Adipocyte (in vitro differentiated cells): ENCODE results near the gene CMPK2.
A peak's percentile ranks its signal among the peaks of the same experiment; 100 is the strongest.

Source experiments
- DNase-seq: peaks from one replicate; pipeline ENCODE4 v3.0.0-alpha.2; 2015; ENCODE audit warnings: low read depth
- H3K27me3 ChIP-seq: replicated peaks from 2 replicates; pipeline ENCODE4 v1.7.0; 2013; ENCODE audit warnings: mild to moderate bottlenecking, low read length, moderate library complexity; ENCODE audit not compliant: control insufficient read depth, insufficient read depth
- H3K36me3 ChIP-seq: 2 replicates; pipeline ENCODE4 v1.7.0; 2013; ENCODE audit warnings: low read length, mild to moderate bottlenecking, moderate library complexity; ENCODE audit not compliant: control insufficient read depth, insufficient read depth, severe bottlenecking
- H3K4me1 ChIP-seq: 2 replicates; pipeline ENCODE4 v1.7.0; 2013; ENCODE audit warnings: mild to moderate bottlenecking, low read length, moderate library complexity; ENCODE audit not compliant: control insufficient read depth, insufficient read depth
- H3K4me3 ChIP-seq: 2 replicates; pipeline ENCODE4 v1.7.0; 2013; ENCODE audit warnings: mild to moderate bottlenecking, low read length, moderate library complexity
- H3K9ac ChIP-seq: 2 replicates; pipeline ENCODE4 v1.7.0; 2013; ENCODE audit warnings: mild to moderate bottlenecking, low read length, moderate library complexity
- H3K9me3 ChIP-seq: 2 replicates; pipeline ENCODE4 v1.7.0; 2013; ENCODE audit warnings: mild to moderate bottlenecking, low read length, moderate library complexity; ENCODE audit not compliant: control insufficient read depth

Gene CMPK2

DNA sequence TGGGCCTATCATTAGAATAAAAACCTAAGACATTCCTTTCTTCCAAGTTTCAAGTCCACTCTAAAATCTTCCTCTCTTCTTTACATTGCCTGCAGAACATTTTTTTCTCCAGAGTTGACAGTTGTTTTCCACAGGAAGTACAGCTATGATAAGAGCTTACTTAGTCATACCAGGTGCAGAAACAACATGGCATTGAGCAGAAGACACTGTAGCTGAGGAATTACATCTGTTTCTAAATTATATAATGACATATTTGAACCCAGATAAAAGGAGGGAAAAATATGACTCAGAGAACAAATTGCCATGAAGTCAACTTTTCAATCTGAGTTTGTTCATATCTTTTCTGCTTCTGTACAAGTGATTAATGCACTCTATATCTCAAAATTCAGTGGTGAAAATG is 30.2 kb downstream of the CMPK2 start:
- Histone ChIP-seq H3K9ac (no peak overlapping the region), H3K9me3 (peaks cover 25% of the 10 kb centered on the region), H3K36me3 (no peaks in the 10 kb centered on the region), H3K4me1 (no peaks in the 10 kb centered on the region), H3K4me3 (no peak overlapping the region), H3K27me3 (no peaks in the 10 kb centered on the region)
- DNase-seq, result no peak

DNA sequence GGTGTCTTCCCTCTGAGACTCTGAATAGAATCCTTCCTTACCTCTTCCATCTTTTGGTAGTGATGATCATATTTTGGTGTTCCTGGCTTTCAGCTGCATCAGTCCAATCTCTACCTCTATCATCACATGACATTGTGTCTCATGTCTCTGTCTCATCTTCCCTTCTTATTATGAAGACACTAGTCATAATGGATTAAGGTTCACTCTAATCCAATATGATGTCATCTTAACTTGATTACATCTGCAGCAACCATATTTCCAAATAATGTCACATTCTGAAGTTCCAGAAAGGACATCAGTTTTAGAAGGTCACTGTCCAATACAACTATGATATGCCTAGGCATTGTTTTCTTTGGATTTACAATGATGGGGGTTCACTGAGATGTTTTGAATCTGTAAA is 31.5 kb downstream of the CMPK2 start:
- H3K36me3 ChIP-seq, result no peaks in the 10 kb centered on the region
- no peaks in the 10 kb centered on the region for H3K4me1 ChIP-seq
- no peaks in the 10 kb centered on the region for H3K27me3 ChIP-seq
- no peak for DNase-seq
- H3K9ac ChIP-seq, result no peak overlapping the region
- peaks cover 27% of the 10 kb centered on the region for H3K9me3 ChIP-seq
- no peak overlapping the region for H3K4me3 ChIP-seq

DNA sequence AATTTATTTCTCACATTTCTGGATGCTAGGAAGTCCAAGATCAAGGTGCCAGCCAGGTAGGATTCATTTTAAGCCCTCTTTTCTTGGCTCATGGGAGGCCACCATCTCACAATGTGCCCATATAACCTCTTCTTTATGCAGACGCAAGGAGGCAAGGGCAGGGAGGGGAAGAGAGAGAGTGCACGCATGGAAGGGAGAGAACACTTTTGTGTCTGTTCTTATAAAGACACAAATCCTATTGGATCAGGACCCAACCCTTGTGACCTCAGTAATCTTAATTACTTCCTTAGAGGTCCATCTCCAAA is 32.5 kb downstream of the CMPK2 start:
- DNase-seq, result no peak
- H3K27me3 ChIP-seq, result no peaks in the 10 kb centered on the region
- no peak overlapping the region for H3K9ac ChIP-seq
- no peaks in the 10 kb centered on the region for H3K4me1 ChIP-seq
- H3K9me3 ChIP-seq, result peaks cover 27% of the 10 kb centered on the region
- no peak overlapping the region for H3K4me3 ChIP-seq
- H3K36me3 ChIP-seq, result no peaks in the 10 kb centered on the region

DNA sequence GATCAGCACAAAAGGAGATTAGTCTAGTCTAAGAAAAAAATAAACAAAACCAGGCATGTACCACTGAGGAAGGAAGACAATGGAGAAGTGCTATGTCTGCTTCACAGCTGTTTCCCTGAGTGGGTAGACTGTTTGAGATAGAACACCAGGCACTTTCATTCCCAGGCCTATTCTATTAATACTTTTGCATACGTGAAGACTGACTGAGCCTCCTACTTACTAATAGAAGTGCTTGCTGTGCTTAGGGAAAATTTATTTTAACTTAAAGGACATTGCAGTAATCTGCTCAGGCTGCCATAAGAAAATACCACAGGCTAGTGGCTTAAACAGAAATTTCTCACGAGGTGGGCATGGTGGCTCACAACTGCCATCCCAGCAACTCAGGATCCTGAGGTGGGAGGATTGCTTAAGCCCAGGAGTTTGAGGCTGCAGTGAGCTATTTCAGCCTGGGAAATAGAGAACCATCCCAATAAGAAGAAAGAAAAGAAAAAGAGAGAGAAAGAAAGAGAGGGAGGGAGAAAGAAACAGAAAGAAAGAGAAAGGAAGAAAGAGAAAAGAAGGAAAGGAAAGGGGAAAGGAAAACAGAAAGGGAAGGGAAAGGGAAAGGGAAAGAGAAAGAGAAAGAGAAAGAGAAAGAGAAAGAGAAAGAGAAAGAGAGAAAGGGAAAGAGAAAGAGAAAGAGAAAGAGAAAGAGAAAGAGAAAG is 33.0 kb downstream of the CMPK2 start:
- H3K9me3 ChIP-seq, result peaks cover 27% of the 10 kb centered on the region
- H3K4me3 ChIP-seq, result no peak overlapping the region
- no peaks in the 10 kb centered on the region for H3K36me3 ChIP-seq
- no peaks in the 10 kb centered on the region for H3K27me3 ChIP-seq
- peaks cover 4% of the 10 kb centered on the region for H3K4me1 ChIP-seq
- DNase-seq, result no peak
- no peak overlapping the region for H3K9ac ChIP-seq

DNA sequence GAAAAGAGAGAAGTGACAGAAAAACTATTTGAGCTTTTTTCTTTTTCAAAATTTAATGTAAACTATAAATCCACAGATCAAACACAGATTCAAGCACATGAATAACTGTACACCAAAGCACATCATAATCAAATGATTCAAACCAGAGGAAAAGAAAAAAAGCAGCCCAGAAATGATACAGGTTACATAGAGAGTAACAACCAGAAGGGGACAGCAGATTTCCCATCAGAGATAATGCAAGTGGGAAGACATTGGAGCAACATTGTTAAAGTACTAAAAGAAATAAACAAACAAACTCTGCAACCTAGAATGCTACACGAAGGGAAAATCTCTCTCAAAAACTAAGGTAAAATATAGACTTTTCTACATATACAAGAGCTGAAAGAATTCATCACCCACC is 34.5 kb downstream of the CMPK2 start:
- H3K27me3 ChIP-seq, result no peaks in the 10 kb centered on the region
- no peaks in the 10 kb centered on the region for H3K36me3 ChIP-seq
- no peak for DNase-seq
- H3K4me3 ChIP-seq, result no peak overlapping the region
- H3K9me3 ChIP-seq, result peaks cover 27% of the 10 kb centered on the region
- H3K4me1 ChIP-seq, result peaks cover 18% of the 10 kb centered on the region
- H3K9ac ChIP-seq, result no peak overlapping the region

DNA sequence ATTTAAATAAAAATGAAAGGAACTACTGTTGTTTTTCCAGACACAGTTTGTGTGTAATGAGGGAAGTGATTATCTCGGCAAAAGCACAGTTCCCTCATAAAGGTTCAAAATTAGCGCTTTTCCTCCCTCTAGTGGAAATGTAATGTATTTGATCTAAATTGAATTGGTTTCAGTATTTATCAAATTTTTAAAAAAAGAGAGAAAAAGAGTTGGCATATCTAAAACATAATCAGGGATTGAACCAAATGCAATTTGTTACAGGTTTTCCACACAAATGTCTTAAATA is 37.5 kb downstream of the CMPK2 start:
- DNase-seq, result peak; percentile 87
- Histone ChIP-seq H3K9me3 (peaks cover 16% of the 10 kb centered on the region), H3K36me3 (no peaks in the 10 kb centered on the region), H3K4me3 (peak overlapping the region; percentile 19), H3K27me3 (no peaks in the 10 kb centered on the region), H3K9ac (peak overlapping the region; percentile 61), H3K4me1 (peaks cover 19% of the 10 kb centered on the region)

DNA sequence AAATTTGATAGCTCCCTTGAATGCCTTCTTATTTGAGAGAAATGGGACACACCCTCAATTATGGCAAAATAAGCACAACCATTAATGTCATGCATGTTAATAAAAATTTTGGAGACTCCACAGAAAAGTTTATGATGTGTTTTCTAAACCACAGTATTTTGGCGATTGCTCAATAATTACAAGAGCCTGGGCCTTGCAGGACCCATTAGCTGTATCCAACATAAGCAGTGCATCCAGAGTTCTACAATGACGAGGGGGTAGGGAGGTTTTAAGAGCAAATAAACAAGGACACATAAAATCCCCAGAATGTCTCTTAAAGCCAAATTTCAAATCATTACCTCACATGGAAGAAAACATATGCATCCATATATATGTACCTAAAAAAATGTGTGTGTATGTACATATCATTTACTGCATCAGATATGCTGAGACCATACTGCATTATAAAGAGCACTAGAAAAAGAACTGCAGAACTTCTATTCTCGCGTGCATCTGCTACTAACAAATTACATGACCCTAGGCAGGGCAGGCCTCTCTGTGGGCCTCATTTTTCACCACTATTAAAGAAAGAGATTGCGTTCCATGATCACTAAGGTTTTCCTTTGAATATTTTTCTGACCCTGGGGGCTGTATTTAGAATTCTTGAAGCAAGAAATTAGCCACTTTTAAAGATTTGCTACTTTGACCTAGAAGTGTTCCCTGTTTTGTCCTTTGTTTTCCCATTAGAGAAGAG is 38.0 kb downstream of the CMPK2 start:
- no peaks in the 10 kb centered on the region for H3K27me3 ChIP-seq
- H3K36me3 ChIP-seq, result no peaks in the 10 kb centered on the region
- peak overlapping the region; percentile 19 for H3K4me3 ChIP-seq
- H3K9ac ChIP-seq, result peak overlapping the region; percentile 61
- H3K4me1 ChIP-seq, result peaks cover 22% of the 10 kb centered on the region
- peaks cover 14% of the 10 kb centered on the region for H3K9me3 ChIP-seq
- DNase-seq, result peak; percentile 54

DNA sequence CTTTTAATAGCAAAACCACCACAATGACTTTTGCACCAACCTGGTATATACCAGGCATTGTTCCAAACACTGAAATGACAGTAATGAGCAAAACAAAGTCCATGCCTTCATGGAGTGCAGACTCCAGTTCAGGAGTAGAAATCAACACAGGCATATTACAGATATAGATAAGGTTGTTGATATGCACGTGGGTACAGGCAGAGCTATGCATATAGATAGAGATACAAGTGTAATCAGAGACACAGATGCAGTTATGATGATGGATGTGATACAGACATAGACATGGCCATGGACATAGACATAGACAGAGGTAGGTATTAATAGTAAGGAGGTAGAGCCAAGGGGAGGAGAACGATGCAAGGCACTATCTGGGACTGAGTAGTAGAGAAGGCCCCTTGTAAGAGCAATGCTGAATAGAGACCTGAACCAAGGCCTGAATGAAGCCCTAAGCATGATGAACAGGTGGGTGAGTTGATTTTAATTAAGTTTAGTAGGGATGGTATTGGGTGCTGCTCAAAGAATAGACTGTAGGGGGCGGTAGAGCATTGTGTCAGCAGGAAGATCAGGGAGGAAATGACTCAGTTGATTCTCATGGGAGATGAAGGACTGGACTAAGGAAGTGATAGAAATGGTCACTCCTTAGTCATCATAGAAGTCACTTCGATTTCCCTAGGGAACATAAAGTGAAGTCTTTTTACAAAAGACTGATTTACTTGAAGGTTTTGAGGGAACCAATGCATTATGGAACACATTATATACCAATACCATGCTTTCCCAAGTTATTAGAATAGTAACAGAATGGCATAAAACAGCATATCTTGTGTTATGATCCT is 39.4 kb downstream of the CMPK2 start:
- peak; percentile 44 for DNase-seq
- H3K4me1 ChIP-seq, result peaks cover 22% of the 10 kb centered on the region
- H3K36me3 ChIP-seq, result no peaks in the 10 kb centered on the region
- peaks cover 9% of the 10 kb centered on the region for H3K9me3 ChIP-seq
- no peak overlapping the region for H3K4me3 ChIP-seq
- H3K9ac ChIP-seq, result no peak overlapping the region
- no peaks in the 10 kb centered on the region for H3K27me3 ChIP-seq

DNA sequence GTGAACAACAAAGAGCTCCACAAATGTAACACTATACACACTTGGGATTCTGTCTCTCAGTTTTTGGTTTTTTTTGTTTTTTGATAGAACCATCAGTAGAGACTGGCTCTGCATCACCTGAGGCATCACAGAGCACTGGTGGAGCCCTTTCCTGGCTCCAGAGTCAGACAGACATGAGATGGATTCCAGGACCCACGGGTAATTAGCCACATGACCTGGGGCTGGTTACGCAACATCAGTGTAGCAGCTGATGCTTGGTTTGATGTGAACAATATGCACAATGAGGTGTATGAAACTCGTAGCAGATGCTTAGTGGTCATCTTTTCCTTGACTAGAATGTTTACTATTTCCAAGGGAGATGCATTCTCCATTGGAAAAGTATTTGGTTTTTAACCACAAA is 40.7 kb downstream of the CMPK2 start:
- peak; percentile 83 for DNase-seq
- Histone ChIP-seq H3K9ac (no peak overlapping the region), H3K36me3 (no peaks in the 10 kb centered on the region), H3K4me3 (no peak overlapping the region), H3K4me1 (peaks cover 22% of the 10 kb centered on the region), H3K27me3 (no peaks in the 10 kb centered on the region), H3K9me3 (no peaks in the 10 kb centered on the region)

DNA sequence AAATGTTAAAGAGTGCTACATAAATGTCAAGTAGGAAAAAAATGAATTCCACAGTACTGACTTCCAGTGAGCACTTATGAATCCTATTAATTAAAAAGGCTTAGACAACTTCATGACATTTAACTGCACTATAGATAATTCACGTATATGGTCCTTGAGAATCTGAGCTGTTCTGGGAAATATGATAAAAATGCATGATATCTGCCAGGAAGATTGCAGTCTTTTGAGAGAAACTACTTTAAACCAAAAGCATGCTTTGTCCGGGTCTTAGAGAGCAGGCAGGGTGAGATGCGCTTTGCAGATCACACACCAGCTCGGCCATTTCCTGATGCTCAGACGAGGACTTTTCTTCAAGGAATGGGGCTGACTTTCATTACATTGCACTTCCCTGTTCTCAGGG is 42.6 kb downstream of the CMPK2 start:
- peak; percentile 66 for DNase-seq
- Histone ChIP-seq H3K27me3 (no peaks in the 10 kb centered on the region), H3K9ac (no peak overlapping the region), H3K9me3 (no peaks in the 10 kb centered on the region), H3K4me3 (peak overlapping the region; percentile 35), H3K36me3 (no peaks in the 10 kb centered on the region), H3K4me1 (peaks cover 22% of the 10 kb centered on the region)

DNA sequence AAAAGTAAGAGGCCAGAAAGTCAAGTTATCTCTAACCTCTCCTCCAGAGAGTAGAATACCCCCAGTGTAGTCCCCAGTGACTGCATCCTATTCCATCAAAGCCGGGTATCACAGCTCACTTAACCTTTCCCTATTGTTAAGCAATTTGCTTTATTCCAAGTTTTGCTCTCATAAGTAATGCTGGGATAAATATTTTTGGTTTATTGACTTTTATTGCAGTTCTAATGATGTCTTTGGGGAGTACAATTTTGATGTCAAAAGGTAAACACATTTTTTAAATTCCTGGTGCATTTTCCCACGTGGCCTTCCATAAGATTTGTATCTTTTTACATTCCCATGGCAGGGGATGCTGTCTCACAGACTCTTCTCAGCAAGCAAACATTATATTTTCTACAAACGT is 43.3 kb downstream of the CMPK2 start:
- Histone ChIP-seq H3K27me3 (no peaks in the 10 kb centered on the region), H3K4me3 (no peak overlapping the region), H3K36me3 (no peaks in the 10 kb centered on the region), H3K9me3 (no peaks in the 10 kb centered on the region), H3K9ac (no peak overlapping the region), H3K4me1 (peaks cover 15% of the 10 kb centered on the region)
- no peak for DNase-seq
